HS-5 (cell line): ENCODE measurements around the gene ARHGAP15.

Experiments
- DNase-seq: peaks from one replicate; pipeline ENCODE4 v3.0.0-alpha.2; 2012; ENCODE audit warnings: low read depth

ARHGAP15 gene

GRCh38 chr2:143726151-143726845, 597.1 kb downstream of the ARHGAP15 start:
- no peak for DNase-seq

DNA sequence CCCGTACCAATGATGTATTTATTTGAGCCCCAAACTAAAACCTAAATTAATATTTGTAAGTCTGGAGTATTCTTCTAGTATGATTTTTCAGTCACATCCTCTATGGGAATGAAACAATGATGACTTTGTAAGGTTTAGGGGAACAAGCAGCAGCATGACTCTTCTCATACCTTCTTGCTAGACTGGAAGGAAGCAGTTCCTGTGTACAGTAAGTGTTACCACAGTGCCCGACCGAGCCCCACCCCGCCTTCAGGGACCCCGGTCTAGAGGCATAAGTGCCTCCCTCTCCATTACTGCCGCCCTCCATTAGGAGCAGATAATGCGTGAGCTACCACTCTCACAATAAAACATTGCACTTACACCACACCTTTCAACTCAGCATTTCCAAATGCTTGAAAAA, 599.3 kb downstream of the ARHGAP15 start:
- DNase-seq, result no peak

- no peak for DNase-seq
These were observed 600.1 kb downstream of the ARHGAP15 start for GRCh38 chr2:143729296-143729814.

DNA sequence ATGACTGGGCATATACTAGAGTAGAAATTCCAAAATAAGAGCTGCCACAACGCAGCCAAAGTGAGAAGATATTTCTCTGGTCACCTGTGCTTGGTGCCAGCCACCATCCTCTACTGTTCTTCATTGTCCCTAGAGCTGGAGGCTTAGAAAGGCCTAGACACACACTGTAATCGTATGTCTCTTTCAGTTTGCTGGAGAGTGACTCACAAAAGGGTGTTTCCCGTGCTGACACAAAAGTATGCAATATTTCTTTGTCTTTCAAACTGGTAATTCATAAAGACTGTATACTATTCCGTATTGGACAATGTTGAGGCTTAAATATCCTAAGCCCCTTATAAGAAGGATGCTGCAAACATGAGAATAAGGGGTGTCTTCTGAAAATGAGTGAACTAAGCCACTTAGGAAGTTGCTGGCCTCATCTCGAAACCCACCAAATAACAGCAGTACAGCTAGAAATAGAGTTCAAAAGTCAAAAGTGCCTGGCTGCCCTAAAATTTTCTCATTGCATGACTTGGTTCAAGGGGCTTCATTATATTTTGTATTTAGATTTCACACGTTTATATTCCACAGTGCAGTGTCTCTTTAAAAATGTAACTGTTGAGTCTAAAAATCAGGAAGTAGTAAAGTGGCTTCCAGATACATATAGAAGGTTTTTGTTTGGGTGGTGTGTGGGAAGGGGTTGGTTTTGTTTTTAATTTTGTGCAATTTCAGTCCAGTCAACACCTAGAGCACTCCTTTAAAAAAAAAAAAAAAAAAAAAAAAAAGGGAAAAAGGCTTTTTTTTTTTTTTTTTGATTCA, 601.1 kb downstream of the ARHGAP15 start:
- DNase-seq, result peak; percentile 19

- peak; percentile 3 for DNase-seq
These were observed 601.7 kb downstream of the ARHGAP15 start for GRCh38 chr2:143730953-143731260.

GRCh38 chr2:143732076-143732475, 602.9 kb downstream of the ARHGAP15 start:
- no peak for DNase-seq

DNA sequence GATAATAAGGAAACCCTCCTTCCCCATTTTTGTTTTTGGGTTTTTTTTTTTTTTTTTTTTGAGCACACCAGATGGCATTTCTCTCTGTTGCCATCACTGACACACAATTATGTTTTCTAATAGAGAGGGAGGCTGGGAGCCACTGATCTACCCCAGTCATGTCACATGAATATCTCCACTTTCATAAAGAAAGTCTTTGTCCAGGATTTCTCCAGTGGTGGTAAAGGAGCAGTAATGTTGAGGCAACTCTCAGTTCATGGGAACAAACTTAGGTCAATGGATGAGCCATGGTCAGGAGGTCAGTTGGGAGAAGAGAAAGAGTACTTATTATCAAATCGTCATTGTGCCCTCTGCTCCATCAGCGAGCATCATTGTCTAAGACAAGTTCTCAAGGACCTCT, 603.7 kb downstream of the ARHGAP15 start:
- DNase-seq, result no peak

DNA sequence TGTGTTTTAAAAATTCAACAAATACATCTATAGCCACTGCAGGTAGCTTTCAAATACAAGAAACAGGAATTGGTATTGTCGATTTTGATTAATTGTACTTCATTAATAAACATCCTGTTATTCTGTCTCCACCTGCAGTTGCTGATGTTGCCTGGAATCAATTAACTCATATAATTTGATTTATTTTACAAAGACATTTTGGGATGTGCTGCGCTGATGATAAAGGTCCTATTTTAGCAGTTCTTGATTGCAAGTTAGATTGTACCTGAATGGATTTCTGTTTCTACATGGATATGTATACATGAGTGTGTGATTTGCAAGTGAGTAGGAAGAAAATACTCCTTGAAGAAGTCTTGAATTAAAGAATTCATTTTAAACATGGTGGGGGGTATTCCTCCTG, 605.3 kb downstream of the ARHGAP15 start:
- no peak for DNase-seq

GRCh38 chr2:143736904-143737303, 607.7 kb downstream of the ARHGAP15 start:
- DNase-seq, result no peak

- DNase-seq, result no peak
These were observed 611.2 kb downstream of the ARHGAP15 start for GRCh38 chr2:143740431-143740830.

- no peak for DNase-seq
These were observed 612.0 kb downstream of the ARHGAP15 start for GRCh38 chr2:143741205-143741604.

- DNase-seq, result no peak
These were observed 613.4 kb downstream of the ARHGAP15 start for GRCh38 chr2:143742581-143742980.

GRCh38 chr2:143744114-143744513, 614.9 kb downstream of the ARHGAP15 start:
- DNase-seq, result no peak

GRCh38 chr2:143745060-143745459, 615.8 kb downstream of the ARHGAP15 start:
- no peak for DNase-seq

DNA sequence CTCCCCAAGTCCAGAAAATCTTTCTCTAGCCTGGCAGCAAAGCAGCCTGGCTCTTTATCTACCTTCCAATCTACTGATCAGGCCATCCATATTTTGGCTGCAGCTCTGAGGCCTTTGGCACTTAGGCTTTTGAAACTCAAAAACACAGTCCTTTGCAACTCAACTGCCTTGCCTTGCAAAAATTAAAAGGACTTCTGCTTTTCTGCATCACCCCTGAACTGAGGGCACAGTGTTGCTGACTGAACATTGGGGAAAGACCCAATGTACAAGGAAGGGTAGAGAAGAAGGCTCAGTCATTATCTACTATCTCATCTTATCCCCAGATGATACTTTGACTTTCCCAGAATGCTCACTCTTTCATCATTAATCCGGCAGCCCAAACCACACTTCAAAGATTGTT, 625.5 kb downstream of the ARHGAP15 start:
- DNase-seq, result no peak

DNA sequence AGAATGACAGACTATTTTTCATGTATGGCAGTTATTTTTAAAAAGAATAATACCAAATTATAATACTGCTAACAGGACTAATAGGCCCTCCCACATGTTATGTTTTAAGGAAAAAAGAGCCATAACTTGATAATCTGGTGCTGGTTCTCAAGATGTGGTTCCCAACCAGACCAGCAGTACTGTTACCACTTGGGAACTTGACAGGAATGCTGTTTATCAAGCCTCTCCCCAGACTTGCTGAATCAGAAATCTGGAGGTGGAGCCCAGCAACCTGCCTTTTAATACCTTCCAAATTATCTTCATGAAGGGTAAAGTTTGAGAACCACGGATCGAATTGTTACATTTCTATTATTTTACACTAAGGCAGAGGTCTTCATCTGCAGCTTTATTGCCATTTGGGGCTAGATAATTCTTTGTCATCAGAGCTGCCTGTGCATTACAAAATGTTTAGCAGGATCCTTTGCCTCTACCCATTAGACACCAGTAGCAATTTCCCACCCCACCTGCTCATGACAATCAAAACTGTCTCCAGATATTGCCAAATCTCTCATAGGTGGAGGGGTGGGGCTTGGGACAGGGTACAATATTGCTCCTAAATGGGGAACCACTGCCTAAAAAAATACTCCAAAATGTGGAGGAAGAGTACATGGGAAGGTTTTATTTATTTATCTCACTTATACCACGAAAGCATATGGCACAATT, 629.6 kb downstream of the ARHGAP15 start:
- no peak for DNase-seq

DNA sequence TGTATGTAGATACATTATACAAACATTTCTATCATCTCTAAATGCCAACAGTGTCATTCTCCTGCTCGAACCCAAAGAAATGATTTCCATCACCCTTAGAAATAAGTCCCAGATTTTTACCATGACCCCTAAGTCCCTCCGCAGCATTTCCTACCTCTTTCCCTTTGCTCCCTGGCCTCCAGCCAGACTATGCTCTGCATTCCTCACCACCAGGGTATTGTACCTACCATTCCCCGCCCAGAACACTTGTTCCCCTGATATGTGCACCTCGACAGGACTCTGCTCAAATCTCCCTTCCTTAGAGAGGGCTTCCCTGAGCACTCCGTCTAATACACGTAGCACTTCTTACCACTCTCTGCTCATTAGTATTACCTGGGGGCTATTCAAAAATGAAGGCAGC, 630.2 kb downstream of the ARHGAP15 start:
- DNase-seq, result no peak

GRCh38 chr2:143762176-143762928, 633.1 kb downstream of the ARHGAP15 start:
- DNase-seq, result no peak

- DNase-seq, result no peak
These were observed 635.0 kb downstream of the ARHGAP15 start for GRCh38 chr2:143764261-143764660.

DNA sequence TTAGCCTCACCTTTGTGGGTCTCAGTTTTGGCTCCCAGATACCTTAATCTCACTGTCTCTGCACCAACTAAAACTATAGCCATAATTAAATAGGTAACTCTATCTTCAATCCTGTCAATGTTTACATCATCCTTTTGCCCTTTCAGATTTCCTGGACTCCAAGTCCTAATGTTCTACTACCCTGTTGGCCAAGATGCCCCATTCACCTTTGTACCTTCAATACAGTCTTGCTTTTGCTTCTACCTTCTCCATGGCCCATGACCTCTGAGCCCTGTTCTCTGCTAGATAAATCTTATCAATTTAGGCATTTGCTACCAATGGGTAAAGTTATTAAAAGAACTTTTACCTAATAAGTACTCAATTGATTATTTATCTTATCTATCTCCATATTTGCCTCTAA, 635.5 kb downstream of the ARHGAP15 start:
- no peak for DNase-seq

- no peak for DNase-seq
These were observed 639.8 kb downstream of the ARHGAP15 start for GRCh38 chr2:143768991-143769390.

- DNase-seq, result no peak
These were observed 642.7 kb downstream of the ARHGAP15 start for GRCh38 chr2:143771939-143772338.
